Measurements from ENCODE around the gene RAB39A.

Gene RAB39A

DNA sequence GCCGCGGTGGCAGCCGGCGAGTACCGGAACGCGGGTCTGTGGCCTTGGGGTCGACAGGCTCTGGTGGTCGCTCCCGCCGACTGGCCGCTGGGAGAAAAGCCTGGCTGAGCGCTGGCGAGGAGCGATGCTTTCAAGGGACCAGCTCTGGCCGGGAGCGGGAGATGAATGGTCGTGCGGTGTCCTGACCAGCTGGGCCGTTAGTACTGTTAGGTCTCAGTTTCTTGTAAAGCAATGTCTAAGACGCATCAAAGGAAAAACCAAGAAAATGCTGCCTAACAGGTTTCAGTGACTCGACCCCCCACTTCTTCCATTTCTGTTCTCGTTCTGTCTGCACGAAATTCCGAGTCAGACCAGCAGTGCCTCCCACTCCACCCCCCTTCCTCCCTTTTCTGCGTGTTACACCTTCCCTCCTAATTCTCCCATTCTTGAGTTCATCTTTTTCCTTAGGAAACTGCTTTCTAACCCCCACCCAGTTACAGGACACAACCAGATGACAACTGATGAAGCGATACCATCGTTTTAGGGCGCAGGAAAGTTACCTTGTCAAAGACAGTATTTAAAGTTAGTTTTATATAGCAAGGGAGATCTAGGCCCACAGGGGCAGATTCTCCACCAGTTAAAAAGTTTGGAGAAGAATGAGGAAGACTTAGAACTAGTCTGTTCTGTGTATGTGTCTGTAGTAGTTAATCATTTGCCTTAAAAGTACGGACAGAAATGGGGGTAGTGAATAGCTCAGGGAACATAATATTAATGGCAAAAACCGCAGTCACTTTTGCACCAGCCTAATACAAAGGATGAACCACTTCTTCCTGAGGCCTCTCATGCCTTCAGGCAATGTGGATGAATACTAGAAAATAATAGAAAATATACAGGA, 81.5 kb downstream of the RAB39A start:
- peak overlapping the region; percentile 94 for H3K4me3 ChIP-seq (ENCODE audit: low read depth, low read length)
- TF ChIP-seq MAX (IDR thresholded peaks at IDR 0.05; ENCODE audit: low read depth, low read length) = no peak
- TF ChIP-seq POLR2A (IDR thresholded peaks at IDR 0.05; ENCODE audit: extremely low read depth, insufficient read length) = no peak
- no peak for TF ChIP-seq CTCF (IDR thresholded peaks at IDR 0.05; ENCODE audit: low read depth, low read length)
- no peak for TF ChIP-seq MYC (IDR thresholded peaks at IDR 0.05; ENCODE audit: low read depth, low read length)
- peak; percentile 19 for DNase-seq (ENCODE audit: low read depth)

- TF ChIP-seq MAX (IDR thresholded peaks at IDR 0.05; ENCODE audit: low read depth, low read length) = no peak
- no peak for TF ChIP-seq POLR2A (IDR thresholded peaks at IDR 0.05; ENCODE audit: extremely low read depth, insufficient read length)
- TF ChIP-seq MYC (IDR thresholded peaks at IDR 0.05; ENCODE audit: low read depth, low read length) = no peak
- no peak for TF ChIP-seq CTCF (IDR thresholded peaks at IDR 0.05; ENCODE audit: low read depth, low read length)
- DNase-seq (ENCODE audit: low read depth) = no peak
- peak overlapping the region; percentile 40 for H3K4me3 ChIP-seq (ENCODE audit: low read depth, low read length)
Observed at GRCh38 chr11:108012139-108012725, 84.0 kb downstream of the RAB39A start.
